Stomach (tissue), 9 donors: ENCODE measurements around the gene ITPKC. TPM values are rescaled to one million over a fixed set of nuclear protein-coding genes. Genes with fewer than 3 reads are reported as not detected.

Experiments
- DNase-seq, 2 donors: peaks; one replicate each; pipeline versions ENCODE4 v3.0.0 to v3.0.0-alpha.2; 2013 to 2019
- H3K27ac ChIP-seq, 5 donors: fragments of 200-600 bp in 4 of 5; sonication (generic) in 4 of 5; one replicate each; pipeline ENCODE4 v1.5.1; 2013 to 2019; ENCODE audit warnings: mild to moderate bottlenecking in 1 of 5, moderate library complexity in 1 of 5
- H3K27me3 ChIP-seq, 3 donors: fragments of 200-600 bp; sonication (generic); one replicate each; pipeline ENCODE4 v1.5.1; 2017 to 2019; ENCODE audit warnings: mixed run types in 1 of 3
- H3K36me3 ChIP-seq, 4 donors: fragments of 200-600 bp; sonication (generic); 1 replicate in 3 of 4; 2 replicates in 1 of 4; pipeline ENCODE4 v1.5.1; 2016 to 2019
- H3K4me1 ChIP-seq, 4 donors: fragments of 200-600 bp; sonication (generic); one replicate each; pipeline ENCODE4 v1.5.1; 2016 to 2019
- H3K4me3 ChIP-seq, 4 donors: fragments of 200-600 bp; sonication (generic) in 3 of 4; one replicate each; pipeline ENCODE4 v1.5.1; 2016 to 2019; ENCODE audit warnings: mild to moderate bottlenecking in 1 of 4
- H3K9me3 ChIP-seq, 4 donors: fragments of 200-600 bp; sonication (generic); one replicate each; pipeline ENCODE4 v1.5.1; 2016 to 2019
- CTCF ChIP-seq, 7 experiments: fragments of 450-650 bp in 4 of 7; fragments of 200-600 bp in 3 of 7; sonication (generic) in 3 of 7; IDR thresholded peaks; one replicate each; pipeline ENCODE4 v1.5.1; 2016 to 2019; ENCODE audit warnings: antibody characterized with exemption in 7 of 7, control low read depth in 2 of 7, mild to moderate bottlenecking in 1 of 7
- EP300 ChIP-seq: sonication (generic); formaldehyde crosslinking; IDR thresholded peaks from one replicate; pipeline ENCODE4 v1.6.1; 2017; ENCODE audit warnings: antibody characterized with exemption
- POLR2A ChIP-seq, 4 donors: fragments of 450-650 bp; IDR thresholded peaks; one replicate each; pipeline ENCODE4 v1.6.1; 2016; ENCODE audit warnings: antibody characterized with exemption in 4 of 4, control low read depth in 2 of 4, mild to moderate bottlenecking in 1 of 4, moderate library complexity in 1 of 4
- POLR2AphosphoS5 ChIP-seq, 3 donors: sonication (generic); formaldehyde crosslinking; IDR thresholded peaks; one replicate each; pipeline ENCODE4 v1.6.1; 2016; ENCODE audit warnings: antibody characterized with exemption in 3 of 3
- WGBS, 5 donors: extraction: QIAGEN DNeasy Blood & Tissue Kit in 3 of 5; methylation state at CpG; one replicate each; pipeline versions ENCODE4 v1.1.5 to v1.1.7; 2013 to 2018; 5-methylcytosine and 5-hydroxymethylcytosine counted together
- intact Hi-C: fragments of 100-400 bp; cut with DNase I; formaldehyde crosslinking; loops from one replicate; pipeline ENCODE4 v1.15.1; 2023; ENCODE audit warnings: low total_unique reads
- polyA plus RNA-seq, 3 donors: library from polyadenylated mRNA; stranded (reverse); fragments of 200-250 nt; gene quantifications; one replicate each; pipeline ENCODE4 v1.2.3, GENCODE V29; 2013
- total RNA-seq, 5 donors: library from RNA; depleted of rRNA; stranded (reverse); fragments of >200 nt; gene quantifications; one replicate each; pipeline versions ENCODE4 v1.1.0 to v1.2.3, GENCODE V29; 2014 to 2016
- donor health status: healthy with polysubstance abuse.
- donor health status: Bipolar disorder and iron deficiency.
- donor health status: healthy.

ITPKC gene
- total and polyA plus RNA-seq, 8 donors = 17.8 to 84.0 (median 26.9) TPM

- peaks cover 19 to 56% (median 38%) of the 10 kb centered on the region in 4 donors for H3K4me1 ChIP-seq
- H3K4me3 ChIP-seq = peak overlapping the region; percentile 75 to 88 (median 84)
- H3K27ac ChIP-seq = peak overlapping the region; percentile 98 to 100 (median 99)
- 2 to 5% (median 3%) methylated on average over 25 to 31 of the region's 31 CpGs for WGBS, 5 donors
- no peak for TF ChIP-seq EP300
- peak in 1 of 3 donors; percentile 5 for TF ChIP-seq POLR2AphosphoS5 (IDR thresholded peaks at IDR 0.05)
- intact Hi-C loops = no loop called here
- no peaks in the 10 kb centered on the region for H3K9me3 ChIP-seq
- H3K36me3 ChIP-seq = peaks cover 6 to 41% (median 36%) of the 10 kb centered on the region in 4 donors
- no peaks in the 10 kb centered on the region for H3K27me3 ChIP-seq
- DNase-seq = peak; percentile 95 to 98
Observed at GRCh38 chr19:40714441-40715299, 2.2 kb upstream of the ITPKC start.

- intact Hi-C loops = no loop called here
- 1 to 3% (median 1%) methylated on average over 8 of the region's 8 CpGs for WGBS, 5 donors
- H3K9me3 ChIP-seq = no peaks in the 10 kb centered on the region
- DNase-seq = no peak
- peak overlapping the region; percentile 98 to 100 (median 99) for H3K27ac ChIP-seq
- H3K4me1 ChIP-seq = peaks cover 30 to 70% (median 52%) of the 10 kb centered on the region in 4 donors
- peaks cover 3 to 27% (median 22%) of the 10 kb centered on the region in 4 donors for H3K36me3 ChIP-seq
- H3K27me3 ChIP-seq = no peaks in the 10 kb centered on the region
- H3K4me3 ChIP-seq = peak overlapping the region; percentile 75 to 88 (median 84)
- TF ChIP-seq EP300 (no peak), POLR2A (IDR thresholded peaks at IDR 0.05) (no peak), POLR2AphosphoS5 (IDR thresholded peaks at IDR 0.05) (no peak), CTCF (IDR thresholded peaks at IDR 0.05) (no peak)
Observed at GRCh38 chr19:40716031-40716481, 856 bp upstream of the ITPKC start.

GRCh38 chr19:40717325-40717879 lies 490 bp downstream of the ITPKC start:
- WGBS, 5 donors = 0 to 2% (median 1%) methylated on average over 10 to 20 of the region's 20 CpGs
- Histone ChIP-seq H3K4me1 (peaks cover 43 to 84% (median 65%) of the 10 kb centered on the region in 4 donors), H3K4me3 (peak overlapping the region; percentile 75 to 88 (median 84))

More at GRCh38 chr19:40717325-40717879, 490 bp downstream of the ITPKC start:
- TF ChIP-seq CTCF (IDR thresholded peaks at IDR 0.05) = no peak
- TF ChIP-seq POLR2AphosphoS5 (IDR thresholded peaks at IDR 0.05) = no peak
- no peak for TF ChIP-seq POLR2A (IDR thresholded peaks at IDR 0.05)
- no peak for TF ChIP-seq EP300
- Histone ChIP-seq H3K9me3 (no peaks in the 10 kb centered on the region), H3K27me3 (no peaks in the 10 kb centered on the region), H3K36me3 (peaks cover 3 to 20% (median 11%) of the 10 kb centered on the region in 4 donors), H3K27ac (peak overlapping the region; percentile 98 to 100 (median 99))
- intact Hi-C loops = no loop called here
- no peak for DNase-seq
